HEK293 (cell line): Measurements from ENCODE around the gene KLHL30.

Experiments
- CTCF ChIA-PET: fragments of 350-600 bp; formaldehyde crosslinking; extraction: SDS; loops from one replicate; lab custom pipeline; 2021; ENCODE audit warnings: antibody characterized with exemption; lab: Yijun Ruan, JAX
- POLR2A ChIA-PET: fragments of 300-600 bp; formaldehyde crosslinking; extraction: SDS; loops from one replicate; lab custom pipeline; 2020; ENCODE audit warnings: antibody characterized with exemption, inconsistent platforms; lab: Yijun Ruan, JAX
- H3K27ac ChIP-seq: fragments of 200-500 bp; sonication (Bioruptor generic); 2 replicates; pipeline ENCODE4 v1.5.1; 2014; ENCODE audit warnings: low read depth, low read length, control low read depth, inconsistent platforms; ENCODE audit errors: extremely low read depth
- H3K36me3 ChIP-seq, 2 experiments: fragments of 200-500 bp in 1 of 2; sonication (Bioruptor generic) in 1 of 2; 1 replicate in 1 of 2; 2 replicates in 1 of 2; pipeline ENCODE4 v1.5.1; 2014 to 2017; ENCODE audit warnings: inconsistent platforms in 2 of 2, low read length in 2 of 2; ENCODE audit not compliant: control insufficient read depth in 2 of 2, insufficient read depth in 1 of 2
- H3K4me1 ChIP-seq: fragments of 200-500 bp; sonication (Bioruptor generic); 2 replicates; pipeline ENCODE4 v1.5.1; 2014; ENCODE audit warnings: mild to moderate bottlenecking, low read length, inconsistent platforms; ENCODE audit not compliant: control insufficient read depth, insufficient read depth
- H3K4me3 ChIP-seq: 2 replicates; pipeline ENCODE4 v1.5.1; 2011; ENCODE audit warnings: low read depth, mild to moderate bottlenecking, control low read depth, low read length, moderate library complexity
- H3K9me3 ChIP-seq: fragments of 200-500 bp; sonication (Bioruptor generic); 2 replicates; pipeline ENCODE4 v1.5.1; 2014; ENCODE audit warnings: low read depth, low read length, inconsistent platforms; ENCODE audit not compliant: control insufficient read depth, insufficient read depth
- KLF16 ChIP-seq: fragments of 450-650 bp; formaldehyde crosslinking; IDR thresholded peaks from 2 replicates; pipeline ENCODE4 v1.5.1; 2017; ENCODE audit warnings: missing biosample characterization, missing genetic modification characterization
- OVOL3 ChIP-seq: fragments of 450-650 bp; formaldehyde crosslinking; IDR thresholded peaks from 2 replicates; pipeline ENCODE4 v1.5.1; 2016; ENCODE audit warnings: missing biosample characterization, missing genetic modification characterization
- PBX3 ChIP-seq: sonication (generic); formaldehyde crosslinking; IDR thresholded peaks from 2 replicates; pipeline ENCODE4 v1.8.1; 2022; ENCODE audit warnings: mild to moderate bottlenecking, moderate library complexity, missing genetic modification reagents
- PRDM10 ChIP-seq: fragments of 450-650 bp; formaldehyde crosslinking; IDR thresholded peaks from 2 replicates; pipeline ENCODE4 v1.5.1; 2016; ENCODE audit warnings: missing biosample characterization, missing genetic modification characterization
- SCRT1 ChIP-seq: fragments of 450-650 bp; formaldehyde crosslinking; IDR thresholded peaks from 2 replicates; pipeline ENCODE4 v1.5.1; 2016; ENCODE audit warnings: missing biosample characterization, missing genetic modification characterization, borderline replicate concordance
- SETDB1 ChIP-seq: IDR thresholded peaks from one replicate; pipeline ENCODE4 v1.6.1; 2017; ENCODE audit warnings: mild to moderate bottlenecking, low read length, moderate library complexity, mixed read lengths; ENCODE audit not compliant: insufficient read length
- SP2 ChIP-seq: fragments of 450-650 bp; formaldehyde crosslinking; IDR thresholded peaks from 2 replicates; pipeline ENCODE4 v1.5.1; 2016; ENCODE audit warnings: missing biosample characterization, missing genetic modification characterization
- TRIM28 ChIP-seq: IDR thresholded peaks from 2 replicates; pipeline ENCODE4 v1.6.1; 2011; ENCODE audit warnings: low read length, control low read depth, borderline replicate concordance
- ZBTB26 ChIP-seq: fragments of 450-650 bp; formaldehyde crosslinking; optimal IDR thresholded peaks from 2 replicates; pipeline ENCODE3; 2016; ENCODE audit warnings: missing biosample characterization, mild to moderate bottlenecking, missing genetic modification characterization
- ZBTB48 ChIP-seq: fragments of 450-650 bp; formaldehyde crosslinking; IDR thresholded peaks from 2 replicates; pipeline ENCODE4 v1.5.1; 2016; ENCODE audit warnings: missing biosample characterization, missing genetic modification characterization
- ZEB2 ChIP-seq: fragments of 450-650 bp; formaldehyde crosslinking; IDR thresholded peaks from 2 replicates; pipeline ENCODE4 v1.5.1; 2016; ENCODE audit warnings: missing biosample characterization, missing genetic modification characterization
- ZFP41 ChIP-seq: fragments of 450-650 bp; formaldehyde crosslinking; IDR thresholded peaks from 2 replicates; pipeline ENCODE4 v1.5.1; 2016; ENCODE audit warnings: missing biosample characterization, missing genetic modification characterization, borderline replicate concordance
- ZFP69B ChIP-seq: fragments of 450-650 bp; formaldehyde crosslinking; IDR thresholded peaks from 2 replicates; pipeline ENCODE4 v1.5.1; 2016; ENCODE audit warnings: missing biosample characterization, missing genetic modification characterization
- ZNF146 ChIP-seq: fragments of 450-650 bp; formaldehyde crosslinking; IDR thresholded peaks from 2 replicates; pipeline ENCODE4 v1.5.1; 2016; ENCODE audit warnings: missing biosample characterization, missing genetic modification characterization
- ZNF18 ChIP-seq: fragments of 450-650 bp; formaldehyde crosslinking; IDR thresholded peaks from 2 replicates; pipeline ENCODE4 v1.5.1; 2016; ENCODE audit warnings: missing biosample characterization, missing genetic modification characterization
- ZNF184 ChIP-seq: fragments of 450-650 bp; IDR thresholded peaks from 2 replicates; pipeline ENCODE4 v1.5.1; 2018; ENCODE audit warnings: missing biosample characterization, mild to moderate bottlenecking, missing genetic modification characterization
- ZNF19 ChIP-seq: fragments of 450-650 bp; formaldehyde crosslinking; IDR thresholded peaks from 2 replicates; pipeline ENCODE4; 2016; ENCODE audit warnings: missing biosample characterization, missing genetic modification characterization, low read depth
- ZNF24 ChIP-seq: fragments of 450-650 bp; formaldehyde crosslinking; IDR thresholded peaks from 2 replicates; pipeline ENCODE4 v1.5.1; 2016; ENCODE audit warnings: missing biosample characterization, missing genetic modification characterization
- ZNF449 ChIP-seq: fragments of 450-650 bp; formaldehyde crosslinking; IDR thresholded peaks from 2 replicates; pipeline ENCODE4 v1.5.1; 2017; ENCODE audit warnings: missing biosample characterization, mild to moderate bottlenecking, missing genetic modification characterization, moderate library complexity
- ZNF48 ChIP-seq: fragments of 450-650 bp; formaldehyde crosslinking; IDR thresholded peaks from 2 replicates; pipeline ENCODE4 v1.5.1; 2016; ENCODE audit warnings: missing biosample characterization, missing genetic modification characterization
- ZNF501 ChIP-seq: fragments of 450-650 bp; formaldehyde crosslinking; IDR thresholded peaks from 2 replicates; pipeline ENCODE4 v1.5.1; 2016; ENCODE audit warnings: missing biosample characterization, missing genetic modification characterization
- ZNF510 ChIP-seq: fragments of 450-650 bp; formaldehyde crosslinking; IDR thresholded peaks from 2 replicates; pipeline ENCODE4 v1.5.1; 2018; ENCODE audit warnings: mild to moderate bottlenecking, missing genetic modification characterization, missing biosample characterization; ENCODE audit not compliant: insufficient replicate concordance
- ZNF514 ChIP-seq: fragments of 450-650 bp; formaldehyde crosslinking; IDR thresholded peaks from 2 replicates; pipeline ENCODE4 v1.5.1; 2016; ENCODE audit warnings: missing biosample characterization, missing genetic modification characterization
- ZNF529 ChIP-seq: fragments of 450-650 bp; formaldehyde crosslinking; IDR thresholded peaks from 2 replicates; pipeline ENCODE4 v1.5.1; 2017; ENCODE audit warnings: missing genetic modification characterization, missing biosample characterization; ENCODE audit not compliant: insufficient replicate concordance
- ZNF585B ChIP-seq: fragments of 450-650 bp; formaldehyde crosslinking; IDR thresholded peaks from 2 replicates; pipeline ENCODE4 v1.5.1; 2016; ENCODE audit warnings: missing biosample characterization, missing genetic modification characterization
- ZNF600 ChIP-seq: fragments of 450-650 bp; formaldehyde crosslinking; IDR thresholded peaks from 2 replicates; pipeline ENCODE4 v1.5.1; 2016; ENCODE audit warnings: missing biosample characterization, missing genetic modification characterization
- ZNF626 ChIP-seq: fragments of 450-650 bp; sonication (Bioruptor Pico); formaldehyde crosslinking; IDR thresholded peaks from 2 replicates; pipeline ENCODE4 v1.5.1; 2018; ENCODE audit warnings: missing biosample characterization, missing genetic modification characterization, inconsistent platforms
- ZNF629 ChIP-seq: fragments of 450-650 bp; formaldehyde crosslinking; IDR thresholded peaks from 2 replicates; pipeline ENCODE4 v1.5.1; 2017; ENCODE audit warnings: missing biosample characterization, missing genetic modification characterization
- ZNF677 ChIP-seq: fragments of 450-650 bp; IDR thresholded peaks from 2 replicates; pipeline ENCODE4 v1.5.0; 2018; ENCODE audit warnings: missing biosample characterization, mild to moderate bottlenecking, missing genetic modification characterization, moderate library complexity

The KLHL30 gene

GRCh38 chr2:238173692-238174091 lies 35.2 kb downstream of the KLHL30 start:
- POLR2A ChIA-PET = no interaction called here
- TF ChIP-seq ZEB2 (tag by site-specific recombination) = no peak
- no peak for TF ChIP-seq ZBTB48 (tag by site-specific recombination)
- no peak for TF ChIP-seq PRDM10
- TF ChIP-seq ZNF629 (tag by site-specific recombination) = no peak
- no peak for TF ChIP-seq ZNF19
- TF ChIP-seq OVOL3 = no peak
- no peak for TF ChIP-seq ZNF600
- TF ChIP-seq ZNF529 = no peak
- TF ChIP-seq ZNF677 (tag by site-specific recombination) = no peak
- no peak for TF ChIP-seq ZBTB26 (tag by site-specific recombination)
- no peak for TF ChIP-seq ZNF24 (tag by site-specific recombination)
- no peak for TF ChIP-seq SP2
- no peak for TF ChIP-seq ZNF501 (tag by site-specific recombination)
- TF ChIP-seq ZNF510 = no peak
- no peak for TF ChIP-seq ZNF449 (tag by site-specific recombination)
- TF ChIP-seq ZNF184 (tag by site-specific recombination) = no peak
- TF ChIP-seq ZFP69B (tag by site-specific recombination) = no peak
- no peak for TF ChIP-seq ZNF514 (tag by site-specific recombination)
- Histone ChIP-seq H3K4me1 (0 out of 2 replicates have a peak, but pooled peaks cover 8% of the 10 kb centered on the region), H3K9me3 (no peaks in the 10 kb centered on the region), H3K4me3 (no peak overlapping the region), H3K36me3 (peaks cover 21 to 94% of the 10 kb centered on the region in 2 experiments), H3K27ac (no peak overlapping the region)
- CTCF ChIA-PET = interaction anchor here (0.7 kb wide), 1 partner anchor 12 kb away, joined by 3 read pairs; no protein-coding TSS in a partner anchor

- ChIA-PET CTCF (interaction anchor here (0.6 to 0.7 kb wide), 2 partner anchors 88 to 90 kb away, joined by 3 to 5 read pairs; no protein-coding TSS in a partner anchor), POLR2A (interaction anchor here (0.8 kb wide), 1 partner anchor 65 kb away, joined by 3 read pairs; the partner anchor contains the start of gene HES6)
- 0 out of 2 replicates have a peak, but pooled peaks cover 8% of the 10 kb centered on the region for H3K4me1 ChIP-seq
- H3K4me3 ChIP-seq = no peak overlapping the region
- peaks cover 26 to 94% of the 10 kb centered on the region in 2 experiments for H3K36me3 ChIP-seq
- H3K9me3 ChIP-seq = no peaks in the 10 kb centered on the region
- H3K27ac ChIP-seq = no peak overlapping the region
- TF ChIP-seq ZNF585B (tag by site-specific recombination) = no peak
- TF ChIP-seq SCRT1 (tag by site-specific recombination) = no peak
- TF ChIP-seq KLF16 = no peak
- TF ChIP-seq ZNF146 (tag by site-specific recombination) = no peak
- TF ChIP-seq ZEB2 (tag by site-specific recombination) = no peak
- no peak for TF ChIP-seq ZNF626 (tag by site-specific recombination)
- no peak for TF ChIP-seq ZNF48 (tag by site-specific recombination)
- TF ChIP-seq ZNF629 (tag by site-specific recombination) = no peak
- TF ChIP-seq ZNF18 (tag by site-specific recombination) = no peak
- no peak for TF ChIP-seq ZNF677 (tag by site-specific recombination)
- no peak for TF ChIP-seq TRIM28
- no peak for TF ChIP-seq PBX3 (CRISPR knock-in tag)
- no peak for TF ChIP-seq ZFP41 (tag by site-specific recombination)
- TF ChIP-seq SETDB1 = no peak
Observed at GRCh38 chr2:238174291-238174690, 35.8 kb downstream of the KLHL30 start.
